ENCODE results near the gene SGCD.

Gene SGCD

DNA sequence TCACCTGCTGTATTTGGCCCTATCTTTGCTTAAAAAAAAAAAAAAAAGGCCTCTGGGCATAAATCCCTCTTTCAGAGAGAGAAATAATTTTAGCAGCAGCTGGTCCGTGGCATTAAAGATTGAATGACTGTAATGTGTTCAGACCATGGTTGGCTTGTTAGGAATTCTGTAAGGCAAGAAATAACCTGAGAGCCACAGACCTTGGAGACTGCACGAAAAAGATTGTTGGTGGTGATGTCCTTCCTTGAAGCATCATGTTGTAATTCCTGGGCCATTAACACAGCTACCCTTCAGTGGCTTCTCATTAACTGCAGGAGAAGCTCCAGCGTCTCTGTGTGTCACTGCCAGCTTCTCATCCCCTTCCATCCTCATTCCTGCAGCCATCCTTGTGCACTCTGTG is 79.0 kb downstream of the SGCD start:
- no peak for DNase-seq

DNA sequence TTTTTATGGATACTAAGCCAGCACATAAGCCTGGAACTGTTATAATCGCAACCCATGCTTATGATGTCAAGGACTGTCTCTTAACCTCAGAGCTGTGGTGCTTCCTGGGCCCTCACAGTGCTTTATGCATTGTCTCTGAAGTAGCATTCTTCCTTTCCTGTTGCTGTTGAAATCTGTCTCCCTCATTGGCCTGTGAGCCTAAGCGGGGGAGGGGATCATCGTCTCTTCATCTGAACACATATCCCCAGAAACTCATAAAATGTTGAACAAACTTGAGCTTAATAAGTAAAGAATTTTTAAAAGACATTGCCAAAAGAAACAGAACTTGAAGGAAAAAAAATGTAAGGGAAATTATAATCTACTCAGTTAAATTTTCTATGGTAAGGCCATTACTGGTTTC is 80.3 kb downstream of the SGCD start:
- DNase-seq, result no peak

DNA sequence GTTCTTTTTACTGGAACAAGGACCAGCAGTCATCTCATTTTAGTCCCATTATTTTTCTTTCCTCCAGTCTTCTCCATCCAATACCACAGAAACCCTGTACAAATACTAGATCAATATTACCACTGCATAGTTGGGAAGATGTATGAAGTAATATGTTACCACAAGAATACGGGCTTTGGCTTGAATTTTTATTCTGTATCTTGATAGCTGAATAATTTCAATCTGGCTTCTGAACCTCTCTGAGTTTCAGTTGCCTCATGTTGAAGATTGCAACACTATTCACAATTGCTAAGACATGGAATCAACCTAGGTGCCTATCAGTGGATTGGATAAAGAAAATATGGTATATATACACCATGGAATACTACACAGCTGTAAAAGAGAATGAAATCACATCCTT is 82.9 kb downstream of the SGCD start:
- no peak for DNase-seq

DNA sequence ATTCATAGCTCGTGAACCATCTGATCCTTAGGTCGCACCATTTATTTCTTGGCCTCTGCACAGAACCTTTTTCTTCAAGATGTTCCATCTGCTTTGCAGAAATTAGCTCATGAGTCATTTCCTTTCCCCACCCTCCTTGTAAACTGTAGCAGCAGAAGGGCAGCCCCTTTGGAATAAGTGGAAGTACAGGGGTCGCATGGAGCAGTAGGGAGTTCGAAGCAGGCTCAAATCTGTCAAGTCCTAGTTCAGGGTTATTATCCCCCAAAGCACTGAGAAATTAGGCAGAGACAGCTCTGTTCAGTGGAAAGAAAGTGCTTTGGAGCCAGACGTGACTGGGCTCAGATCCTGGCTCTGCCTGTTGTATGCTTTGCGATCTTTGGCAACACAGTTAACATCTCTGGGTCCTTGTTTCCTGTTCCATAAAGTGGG is 84.2 kb downstream of the SGCD start:
- DNase-seq, result peak; percentile 32

DNA sequence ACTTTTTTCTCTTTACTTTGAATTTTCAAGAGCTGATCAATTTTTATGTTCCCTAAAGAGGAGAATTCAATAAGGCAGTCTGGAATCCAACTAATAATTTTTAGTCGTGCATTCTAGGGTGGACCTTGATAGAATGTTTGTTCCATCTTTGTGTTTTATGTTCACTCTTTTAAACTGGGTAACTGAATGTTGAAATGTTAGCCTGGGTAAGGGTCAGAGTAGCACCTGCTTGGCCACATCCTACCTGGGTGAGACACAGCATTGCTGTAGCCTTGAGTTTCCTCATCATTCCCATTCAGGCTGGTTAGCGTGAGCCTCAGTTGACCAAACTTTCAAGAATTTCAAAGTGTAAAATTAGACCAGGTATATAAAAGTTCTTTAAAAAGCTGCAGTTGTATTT is 85.0 kb downstream of the SGCD start:
- DNase-seq, result no peak

DNA sequence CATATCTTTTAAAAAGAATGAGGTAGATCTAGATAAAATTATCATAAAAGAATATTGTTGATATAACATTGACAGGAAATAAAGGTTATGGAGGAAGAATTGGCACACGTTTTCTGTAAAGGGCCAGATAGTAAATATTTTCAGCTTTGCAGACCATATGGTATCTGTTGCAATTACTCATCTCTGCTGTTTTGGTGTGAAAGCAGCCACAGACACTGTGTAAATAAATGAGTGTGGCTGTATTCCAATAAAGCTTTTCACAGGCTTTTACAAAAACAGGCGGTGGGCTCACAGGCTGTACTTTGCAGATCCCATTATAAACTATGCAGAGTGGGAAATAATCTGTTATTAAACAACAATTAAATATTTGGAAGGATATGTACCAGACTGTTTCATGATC is 87.4 kb downstream of the SGCD start:
- no peak for DNase-seq

DNA sequence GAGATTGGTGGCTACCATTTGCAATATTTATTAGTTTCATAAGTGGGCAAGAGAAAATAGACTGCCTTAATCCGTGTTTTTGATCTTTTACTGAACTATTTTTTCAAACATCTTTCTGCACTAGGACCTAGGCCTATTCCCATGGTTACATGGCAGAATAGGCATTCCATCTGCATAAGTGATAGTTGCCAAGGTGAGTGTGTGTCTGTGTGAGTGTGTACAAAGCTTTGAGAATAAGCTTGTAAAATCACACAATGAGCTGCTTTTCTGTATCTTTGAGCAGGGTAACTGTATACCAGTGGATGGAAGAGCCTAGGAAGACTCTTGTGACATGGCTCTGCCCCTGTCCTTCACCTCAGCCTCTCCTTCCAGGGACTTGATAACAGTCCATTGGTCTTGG is 92.7 kb downstream of the SGCD start:
- DNase-seq, result no peak

DNA sequence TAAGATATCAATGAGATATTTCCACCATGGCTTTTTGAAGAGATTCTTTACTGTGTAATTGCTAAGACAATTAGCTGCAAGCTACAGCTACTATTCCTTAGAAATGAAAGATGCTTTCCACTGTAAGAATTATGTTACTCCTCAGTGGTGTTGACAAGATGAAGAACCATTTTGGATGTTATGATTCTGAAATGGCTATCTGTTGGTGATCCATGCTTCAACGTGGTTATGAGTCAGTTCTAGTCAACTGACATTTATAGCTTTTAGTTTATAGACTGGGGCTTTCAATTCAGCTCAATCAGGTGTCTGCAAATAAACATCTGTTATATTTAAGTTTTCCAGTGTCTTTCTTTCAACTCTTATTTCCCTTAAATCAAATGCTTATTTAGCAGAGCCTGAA is 93.7 kb downstream of the SGCD start:
- DNase-seq, result no peak

DNA sequence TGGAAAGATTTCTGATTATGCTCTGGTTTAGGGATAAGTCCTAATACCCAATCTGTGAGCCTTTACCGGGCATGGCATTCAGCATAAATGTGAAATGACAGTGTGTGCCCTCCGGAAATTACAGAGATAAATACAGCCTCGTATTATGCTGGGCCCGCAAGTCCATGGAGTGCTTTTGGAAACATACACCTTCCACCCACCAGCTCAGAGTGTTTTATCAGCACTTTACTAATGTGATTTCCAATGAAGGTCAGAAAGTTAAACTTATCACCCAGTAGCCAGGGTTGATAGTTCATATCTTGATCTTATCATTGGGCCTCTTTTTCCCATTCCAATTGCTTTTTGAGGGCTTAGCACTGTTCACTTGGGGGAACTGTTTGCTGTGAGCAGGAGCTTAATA is 94.8 kb downstream of the SGCD start:
- no peak for DNase-seq

DNA sequence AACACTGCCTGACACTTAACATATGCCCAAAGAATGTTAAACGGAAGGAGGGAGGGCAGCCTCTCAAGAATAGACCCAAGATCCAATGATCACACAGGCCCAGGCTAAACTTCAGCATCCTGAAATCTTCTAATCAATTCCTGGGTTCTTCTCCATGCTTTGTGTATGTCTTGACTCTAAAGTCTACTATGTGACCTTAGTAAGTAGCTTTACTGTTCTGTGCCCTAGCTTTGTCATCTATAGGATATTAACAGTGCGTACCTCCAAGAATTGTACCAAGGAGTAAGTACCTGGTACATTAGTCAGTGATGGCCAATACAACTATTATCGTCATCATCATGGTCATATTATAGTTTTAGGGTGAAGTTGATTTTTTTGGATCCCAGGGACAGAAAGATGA is 96.6 kb downstream of the SGCD start:
- DNase-seq, result no peak

DNA sequence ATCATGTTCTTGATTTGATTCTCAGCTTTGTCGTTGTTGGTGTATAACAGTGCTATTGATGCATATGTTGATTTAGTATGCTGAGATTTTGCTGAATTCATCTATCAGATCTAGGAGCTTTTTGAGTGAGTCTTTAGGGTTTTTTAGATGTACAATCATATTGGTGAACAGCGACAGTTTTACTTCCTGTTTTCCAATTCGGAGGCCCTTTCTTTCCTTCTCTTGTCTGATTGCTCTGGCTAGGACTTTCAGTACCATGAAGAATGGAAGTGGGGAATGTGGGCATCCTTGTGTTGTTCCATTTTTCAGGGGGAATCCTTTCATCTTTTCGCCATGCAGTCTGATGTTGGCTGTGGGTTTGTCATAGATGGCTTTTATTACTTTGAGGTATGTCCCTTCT is 100.4 kb downstream of the SGCD start:
- no peak for DNase-seq

DNA sequence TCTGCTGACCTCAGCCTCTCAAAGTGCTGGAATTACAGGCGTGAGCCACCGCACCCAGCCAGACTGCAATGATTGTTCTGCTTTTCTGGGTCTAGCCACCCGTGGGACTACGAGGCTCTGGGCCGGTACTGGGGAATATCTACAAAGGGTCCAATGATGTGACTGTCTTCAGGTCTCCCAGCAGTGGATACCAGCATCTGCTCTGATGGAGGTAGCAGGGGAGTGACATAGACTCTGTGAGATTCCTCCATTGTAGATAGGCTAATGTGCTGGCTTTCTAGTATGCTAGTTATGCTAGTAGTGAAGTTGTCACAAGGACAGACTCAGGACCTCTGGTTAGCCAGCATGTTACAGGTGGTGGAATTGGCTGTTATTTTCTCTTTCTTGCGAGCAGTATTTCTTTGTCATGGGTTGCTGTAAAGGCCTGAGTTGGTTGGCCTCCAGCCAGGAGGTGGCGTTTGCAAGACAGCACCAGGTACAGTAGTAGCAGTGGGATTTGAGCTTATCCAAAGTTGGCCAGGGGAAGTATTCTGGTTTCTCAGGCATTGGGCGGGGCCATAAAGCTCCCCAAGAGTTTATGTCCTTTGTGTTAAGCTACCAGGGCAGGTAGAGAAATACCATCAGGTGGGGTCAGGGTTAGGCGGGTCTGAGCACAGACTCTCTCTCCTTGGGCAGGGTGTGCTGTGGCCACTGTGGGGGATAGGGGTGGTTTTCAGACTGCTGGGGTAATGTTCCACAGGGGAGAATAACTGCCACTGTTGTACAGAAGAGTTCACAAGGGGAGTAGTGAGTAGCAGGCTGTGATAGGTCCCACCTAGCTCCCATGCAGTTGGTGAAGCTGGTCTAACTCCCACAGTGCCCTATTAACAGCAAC is 105.2 kb downstream of the SGCD start:
- no peak for DNase-seq

DNA sequence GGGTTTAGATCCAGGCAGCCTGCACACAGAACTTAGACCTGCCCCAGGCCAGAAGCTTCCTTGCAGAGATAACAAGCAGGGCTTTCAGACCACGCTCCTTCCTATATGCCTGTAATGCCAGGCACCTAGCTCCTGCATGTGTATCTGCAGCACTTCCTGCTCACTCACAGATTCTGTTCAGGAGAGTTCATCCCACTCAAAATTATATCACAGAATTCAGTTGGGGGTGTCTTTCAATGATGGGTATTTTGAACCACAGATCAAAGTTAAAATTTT is 105.8 kb downstream of the SGCD start:
- DNase-seq, result no peak

DNA sequence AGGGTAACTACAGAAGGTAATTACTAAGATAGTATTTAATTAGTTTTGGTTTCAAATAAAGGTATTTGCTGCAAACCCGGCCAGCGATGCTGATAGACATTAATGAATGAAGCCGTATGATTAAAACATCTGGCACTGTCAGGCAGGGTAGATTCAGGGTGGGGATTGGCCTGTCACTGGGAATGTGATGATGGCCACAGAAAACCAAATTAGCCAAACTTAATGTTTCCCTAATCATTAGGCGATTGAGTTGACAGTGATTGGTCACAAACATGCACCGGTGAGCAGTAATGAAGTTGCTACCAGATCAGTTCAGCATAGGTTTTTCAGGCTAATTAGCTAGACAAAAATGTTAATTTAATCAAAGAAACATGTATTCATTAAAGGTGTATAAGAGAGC is 107.5 kb downstream of the SGCD start:
- no peak for DNase-seq

DNA sequence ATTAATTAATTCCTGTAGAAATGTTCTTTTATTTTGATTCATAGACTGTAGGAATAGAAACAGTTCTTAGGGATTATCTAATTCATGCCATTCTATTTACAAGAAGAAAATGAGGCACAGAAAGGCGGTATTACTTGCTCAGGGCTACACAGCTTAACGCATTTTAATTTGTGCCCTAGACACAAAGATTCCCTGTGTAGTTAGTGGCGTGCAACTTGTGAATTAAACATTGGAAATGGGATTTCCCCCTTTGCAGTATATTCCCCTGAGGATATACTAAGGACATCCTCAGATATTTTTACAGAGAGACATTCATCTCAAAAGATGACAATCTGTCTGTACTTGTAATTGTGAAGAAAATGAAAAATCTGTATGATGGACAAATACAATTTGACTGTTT is 108.1 kb downstream of the SGCD start:
- DNase-seq, result no peak

DNA sequence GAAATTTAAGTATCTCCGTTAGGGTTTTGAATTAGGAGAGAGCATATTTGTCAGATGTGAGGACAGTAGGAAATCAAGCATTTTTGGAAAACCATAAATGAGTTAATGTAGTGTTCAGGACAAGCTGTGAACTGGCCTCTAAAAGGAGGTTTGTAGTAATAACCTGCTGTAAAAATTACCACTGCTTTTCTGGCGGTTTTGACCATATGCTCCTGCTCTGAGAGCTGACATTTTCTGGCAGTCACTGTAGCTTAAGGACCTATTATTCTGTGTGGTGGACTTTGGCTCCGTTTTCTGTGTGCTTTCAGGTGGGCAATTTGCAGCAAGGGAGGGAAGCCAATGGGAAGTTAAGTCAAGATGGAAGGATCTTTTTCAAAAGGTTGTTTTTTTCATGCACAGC is 111.1 kb downstream of the SGCD start:
- DNase-seq, result no peak

DNA sequence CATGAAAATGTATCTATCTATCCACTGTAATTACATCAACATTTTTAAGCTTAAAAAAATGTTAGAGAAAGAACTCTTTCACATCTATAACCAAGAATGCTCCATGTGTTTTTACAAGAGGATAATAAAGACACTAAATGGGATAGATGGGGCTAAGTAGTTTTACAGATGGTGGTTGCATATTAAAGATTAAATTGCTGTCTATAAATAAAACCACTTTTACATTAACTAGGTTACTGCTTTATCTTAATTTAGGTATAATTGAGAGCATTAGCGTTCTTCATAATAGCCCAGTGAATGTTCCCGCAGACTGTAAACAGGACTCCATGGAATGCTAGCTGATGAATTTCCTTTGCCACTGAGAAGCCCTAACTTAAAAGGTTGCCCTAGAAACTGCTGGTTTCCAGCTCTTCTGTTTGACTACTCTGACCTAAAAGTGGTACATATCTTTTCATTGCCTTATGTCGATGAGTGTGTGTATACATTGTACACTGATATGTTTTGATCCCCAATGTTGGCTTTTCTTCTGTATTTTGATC is 117.9 kb downstream of the SGCD start:
- no peak for DNase-seq

DNA sequence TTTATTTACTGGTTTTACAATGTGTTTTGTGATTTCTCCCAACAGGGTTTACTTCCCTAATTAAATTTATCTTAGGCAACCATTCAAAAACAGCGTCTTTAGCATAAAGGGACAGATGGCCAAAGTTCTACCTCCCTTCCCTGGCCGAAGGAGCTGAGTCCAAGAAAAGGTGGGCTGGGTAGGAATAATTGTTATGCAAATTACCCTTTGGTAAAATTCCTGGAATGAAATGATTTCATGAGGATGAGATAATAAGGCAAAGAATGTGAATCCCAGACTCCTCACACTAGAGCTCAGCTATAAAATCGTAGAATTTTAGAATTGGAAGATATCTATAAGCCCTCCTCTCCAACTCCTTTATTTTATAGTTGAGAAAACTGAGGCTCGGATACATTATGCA is 119.6 kb downstream of the SGCD start:
- DNase-seq, result no peak

DNA sequence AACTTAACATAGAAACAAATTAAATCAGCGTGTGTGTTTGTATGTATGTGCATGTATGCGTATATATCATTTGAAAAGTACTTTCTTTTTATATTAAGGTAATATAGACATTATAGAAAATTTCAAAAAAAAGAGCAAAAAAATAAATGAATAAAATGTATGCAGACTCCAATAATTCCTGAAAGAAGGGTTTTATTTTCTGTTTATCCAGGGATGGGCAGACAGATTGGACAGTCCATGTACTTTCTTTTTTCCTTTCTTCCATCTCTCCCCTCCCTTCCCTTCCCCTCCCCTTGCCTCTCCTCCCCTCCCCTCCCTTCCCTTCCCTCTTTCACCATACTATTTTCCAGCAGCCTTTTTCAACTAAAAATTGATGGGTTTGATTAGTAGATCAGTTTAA is 123.8 kb downstream of the SGCD start:
- DNase-seq, result no peak

DNA sequence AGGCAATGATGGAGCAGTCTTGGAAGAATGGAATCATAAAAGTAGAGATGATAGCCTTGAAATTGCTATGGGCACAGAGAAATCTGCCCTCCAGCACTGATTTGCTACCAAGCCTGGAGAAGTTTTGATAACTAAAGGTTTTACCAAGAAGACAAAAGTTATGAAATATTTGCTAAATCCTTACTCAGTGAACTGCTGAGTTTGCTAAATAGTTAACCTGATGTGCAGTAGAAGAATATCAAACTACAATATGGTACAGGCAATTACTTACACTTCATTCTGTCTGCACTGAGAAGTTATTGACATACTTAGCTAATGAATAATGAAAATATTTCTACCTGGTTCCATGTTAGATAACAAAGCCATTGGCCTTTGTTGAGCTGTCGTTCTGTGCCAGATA is 124.5 kb downstream of the SGCD start:
- no peak for DNase-seq

DNA sequence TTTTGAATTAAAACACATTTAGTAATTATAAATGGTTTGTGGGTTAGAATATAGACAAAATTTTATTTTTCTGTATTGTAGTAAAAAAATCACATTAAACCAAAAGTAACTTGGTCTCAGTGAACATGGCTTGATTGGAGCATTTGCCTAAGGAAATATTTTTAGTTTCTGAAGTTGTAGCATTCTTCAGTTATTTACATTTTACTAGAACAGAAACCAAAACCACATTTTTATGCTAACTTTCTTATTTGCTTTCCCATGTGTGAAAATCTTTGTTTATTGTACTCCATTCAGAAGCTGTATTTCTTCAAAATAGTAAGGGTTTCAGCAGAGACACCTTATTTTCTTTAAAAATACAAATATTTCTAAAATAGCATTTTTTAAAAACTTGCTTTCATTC is 129.9 kb downstream of the SGCD start:
- no peak for DNase-seq

DNA sequence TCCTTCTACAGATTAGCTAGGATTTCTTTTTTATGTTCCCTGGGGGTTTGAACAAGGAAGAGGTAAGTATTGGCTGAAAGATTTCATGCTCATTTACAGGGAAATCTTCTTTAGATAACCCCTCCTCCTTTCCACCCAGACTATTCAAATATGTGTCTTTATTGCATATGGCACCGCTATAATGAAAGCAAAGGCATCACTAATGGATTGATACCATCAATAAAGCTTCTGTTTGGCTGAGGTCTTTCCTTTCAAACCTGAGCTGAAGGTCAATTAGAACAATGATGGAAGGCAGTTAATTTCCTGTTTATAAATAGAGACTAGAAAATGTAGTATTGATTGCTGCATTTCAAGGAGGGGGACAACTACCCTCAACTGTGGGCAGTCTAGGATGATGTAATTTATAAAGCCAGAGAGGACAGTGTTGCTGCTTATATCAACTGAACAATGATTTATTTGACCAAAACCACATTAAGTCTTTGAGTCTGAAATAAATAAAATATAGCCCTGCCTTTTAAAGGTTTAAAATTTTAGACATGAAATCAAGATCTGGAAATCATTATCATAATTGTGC is 132.9 kb downstream of the SGCD start:
- no peak for DNase-seq

DNA sequence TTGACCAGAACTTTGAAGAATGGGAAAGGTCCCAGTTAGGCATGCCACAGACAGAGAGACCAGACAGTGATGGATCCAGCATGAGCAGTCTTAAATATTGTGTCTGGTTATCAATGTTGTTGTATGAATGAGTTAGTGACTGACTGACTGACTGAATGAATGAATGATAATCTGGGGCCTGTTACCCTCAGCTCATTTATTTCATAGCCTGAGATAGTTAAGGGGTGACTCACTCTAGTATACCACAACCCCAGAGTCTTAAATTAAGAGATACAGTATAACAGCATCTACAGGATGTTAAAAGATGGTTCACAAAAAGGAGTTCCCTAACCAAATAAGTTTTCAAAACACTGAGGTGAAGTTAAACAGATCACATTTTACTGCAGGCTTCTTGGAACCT is 133.5 kb downstream of the SGCD start:
- no peak for DNase-seq

DNA sequence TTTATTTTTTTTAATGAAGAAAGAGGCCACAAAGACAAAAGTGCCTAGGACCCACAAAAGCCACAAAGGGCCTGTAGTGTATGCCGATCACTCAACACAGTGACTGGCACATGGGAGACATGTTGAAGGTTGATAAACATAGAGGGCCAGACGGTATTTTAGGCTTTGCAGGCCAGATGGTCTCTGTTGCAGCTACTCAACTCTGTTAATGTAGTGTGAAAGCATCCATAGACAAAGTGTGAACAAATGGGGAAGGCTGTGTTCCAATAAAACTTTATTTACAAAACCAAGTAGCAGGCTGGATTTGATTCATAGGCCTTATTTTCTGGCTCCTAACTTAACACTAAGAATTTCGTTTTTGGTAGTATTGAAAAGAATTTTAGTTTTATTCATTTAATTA is 139.9 kb downstream of the SGCD start:
- no peak for DNase-seq

DNA sequence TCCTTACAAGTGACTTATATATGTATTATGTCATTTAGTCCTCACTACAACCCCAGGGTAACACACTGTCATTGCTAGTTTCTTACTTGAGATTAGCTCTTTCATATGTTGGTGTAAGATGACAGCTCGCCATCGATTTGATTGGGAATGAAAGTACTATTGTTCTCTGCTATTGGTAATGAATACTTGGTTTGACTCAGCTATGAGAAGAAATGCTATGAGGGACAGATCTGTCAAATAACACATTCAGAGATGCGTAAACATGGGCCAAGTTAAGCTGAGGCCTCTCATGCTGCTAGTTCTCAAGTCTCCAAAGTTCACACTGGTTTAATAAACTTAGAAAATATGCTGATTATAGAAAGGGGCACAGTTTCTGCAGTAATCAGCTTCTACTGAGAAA is 142.7 kb downstream of the SGCD start:
- no peak for DNase-seq
